GM19351 (cell line): ENCODE results near the gene ADAMTSL5.
A peak's percentile ranks its signal among the peaks of the same experiment; 100 is the strongest.
"Not testable (repeated sequence)": the region's sequence is repeated elsewhere in the genome, so short reads cannot be mapped to it uniquely, and the experiment has no call there.

ENCODE experiments used
- ATAC-seq: cut with Tn5 transposase; IDR thresholded peaks from one replicate; pipeline ENCODE4 v1.9.1; 2021; ENCODE audit warnings: mild to moderate bottlenecking, moderate library complexity; ENCODE audit not compliant: unreplicated experiment

ADAMTSL5 gene

GRCh38 chr19:1482361-1483130, 30.3 kb downstream of the ADAMTSL5 start:
- no peak for ATAC-seq

GRCh38 chr19:1481893-1482360, 30.9 kb downstream of the ADAMTSL5 start:
- no peak for ATAC-seq

GRCh38 chr19:1481224-1481892, 31.5 kb downstream of the ADAMTSL5 start:
- ATAC-seq: no peak

GRCh38 chr19:1478934-1479707, 33.7 kb downstream of the ADAMTSL5 start, which contains the start of gene C19orf25:
Gene C19orf25, minus strand, starts transcription at chr19:1479215. Its CDS starts 312 bp downstream, at chr19:1478903.
- peak; percentile 87 for ATAC-seq

- ATAC-seq: not testable (repeated sequence)
These were observed 35.8 kb downstream of the ADAMTSL5 start for GRCh38 chr19:1477056-1477455.

GRCh38 chr19:1475751-1476437, 36.9 kb downstream of the ADAMTSL5 start:
- ATAC-seq: no peak

GRCh38 chr19:1474765-1475351, 38.0 kb downstream of the ADAMTSL5 start:
- ATAC-seq: no peak

GRCh38 chr19:1474011-1474764, 38.6 kb downstream of the ADAMTSL5 start:
- ATAC-seq: no peak

- ATAC-seq: no peak
These were observed 39.6 kb downstream of the ADAMTSL5 start for GRCh38 chr19:1473085-1473851.

GRCh38 chr19:1472231-1473084, 40.4 kb downstream of the ADAMTSL5 start:
- no peak for ATAC-seq

- no peak for ATAC-seq
These were observed 41.2 kb downstream of the ADAMTSL5 start for GRCh38 chr19:1471515-1472160.

- no peak for ATAC-seq
These were observed 41.8 kb downstream of the ADAMTSL5 start for GRCh38 chr19:1471010-1471514.

GRCh38 chr19:1470305-1471009, 42.4 kb downstream of the ADAMTSL5 start:
- ATAC-seq: no peak

GRCh38 chr19:1470055-1470304, 42.8 kb downstream of the ADAMTSL5 start:
- ATAC-seq: no peak

GRCh38 chr19:1469255-1470054, 43.4 kb downstream of the ADAMTSL5 start:
- no peak for ATAC-seq

- no peak for ATAC-seq
These were observed 44.0 kb downstream of the ADAMTSL5 start for GRCh38 chr19:1468821-1469254.
